ENCODE results near the gene NFE2L1.
"Not testable (repeated sequence)": the region's sequence is repeated elsewhere in the genome, so short reads cannot be mapped to it uniquely, and the experiment has no call there.

The NFE2L1 gene, protein sequence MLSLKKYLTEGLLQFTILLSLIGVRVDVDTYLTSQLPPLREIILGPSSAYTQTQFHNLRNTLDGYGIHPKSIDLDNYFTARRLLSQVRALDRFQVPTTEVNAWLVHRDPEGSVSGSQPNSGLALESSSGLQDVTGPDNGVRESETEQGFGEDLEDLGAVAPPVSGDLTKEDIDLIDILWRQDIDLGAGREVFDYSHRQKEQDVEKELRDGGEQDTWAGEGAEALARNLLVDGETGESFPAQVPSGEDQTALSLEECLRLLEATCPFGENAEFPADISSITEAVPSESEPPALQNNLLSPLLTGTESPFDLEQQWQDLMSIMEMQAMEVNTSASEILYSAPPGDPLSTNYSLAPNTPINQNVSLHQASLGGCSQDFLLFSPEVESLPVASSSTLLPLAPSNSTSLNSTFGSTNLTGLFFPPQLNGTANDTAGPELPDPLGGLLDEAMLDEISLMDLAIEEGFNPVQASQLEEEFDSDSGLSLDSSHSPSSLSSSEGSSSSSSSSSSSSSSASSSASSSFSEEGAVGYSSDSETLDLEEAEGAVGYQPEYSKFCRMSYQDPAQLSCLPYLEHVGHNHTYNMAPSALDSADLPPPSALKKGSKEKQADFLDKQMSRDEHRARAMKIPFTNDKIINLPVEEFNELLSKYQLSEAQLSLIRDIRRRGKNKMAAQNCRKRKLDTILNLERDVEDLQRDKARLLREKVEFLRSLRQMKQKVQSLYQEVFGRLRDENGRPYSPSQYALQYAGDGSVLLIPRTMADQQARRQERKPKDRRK

DNA sequence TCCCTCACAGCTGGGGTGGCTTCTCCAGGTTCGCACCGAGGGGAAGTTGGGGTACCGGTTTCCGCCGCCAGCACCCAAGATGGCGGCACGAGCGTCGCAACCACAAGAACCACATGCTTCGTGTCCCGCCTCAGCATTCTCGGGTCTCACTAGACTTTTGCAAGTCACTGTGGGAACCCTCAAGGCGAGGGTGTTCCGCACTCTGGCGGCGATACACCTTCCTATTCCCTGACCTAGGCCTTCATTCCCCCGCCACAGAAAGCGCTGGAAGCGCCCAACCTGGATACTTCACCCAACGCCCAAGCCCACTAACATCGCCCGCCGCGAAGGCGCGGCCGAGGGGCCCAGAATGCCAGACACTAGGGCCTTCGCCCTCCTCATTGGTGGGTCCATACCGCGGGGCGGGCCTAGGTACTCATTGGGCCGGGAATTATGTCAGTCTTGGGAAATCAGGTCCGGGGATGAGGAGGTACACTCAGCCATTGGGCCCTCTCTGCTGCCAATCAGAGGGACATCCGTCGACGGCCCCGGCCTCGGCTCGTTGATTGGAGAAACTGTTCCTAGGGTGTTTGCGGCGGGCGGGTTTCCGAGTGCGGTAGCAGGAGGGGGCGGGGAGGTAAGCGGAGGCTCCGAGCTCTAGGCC lies at the start of gene NFE2L1:
NFE2L1 (plus strand) TSS at position 619 of the 643 bp plus-strand sequence. CDS start 2,760 bp downstream, outside the sequence.
- Histone ChIP-seq H3K27ac (peak within 1 kb of the TSS; percentile 98), H3K36me3 (peaks cover 33% of the 10 kb centered on the region), H3K27me3 (ENCODE audit: insufficient read depth, low read depth, severe bottlenecking) (no peaks in the 10 kb centered on the region), H3K9me3 (ENCODE audit: severe bottlenecking) (no peaks in the 10 kb centered on the region), H3K4me3 (ENCODE audit: low read depth, low read length) (peak within 1 kb of the TSS; percentile 86)
- DNase-seq: peak; percentile 100
- TF ChIP-seq, protein P1, sequence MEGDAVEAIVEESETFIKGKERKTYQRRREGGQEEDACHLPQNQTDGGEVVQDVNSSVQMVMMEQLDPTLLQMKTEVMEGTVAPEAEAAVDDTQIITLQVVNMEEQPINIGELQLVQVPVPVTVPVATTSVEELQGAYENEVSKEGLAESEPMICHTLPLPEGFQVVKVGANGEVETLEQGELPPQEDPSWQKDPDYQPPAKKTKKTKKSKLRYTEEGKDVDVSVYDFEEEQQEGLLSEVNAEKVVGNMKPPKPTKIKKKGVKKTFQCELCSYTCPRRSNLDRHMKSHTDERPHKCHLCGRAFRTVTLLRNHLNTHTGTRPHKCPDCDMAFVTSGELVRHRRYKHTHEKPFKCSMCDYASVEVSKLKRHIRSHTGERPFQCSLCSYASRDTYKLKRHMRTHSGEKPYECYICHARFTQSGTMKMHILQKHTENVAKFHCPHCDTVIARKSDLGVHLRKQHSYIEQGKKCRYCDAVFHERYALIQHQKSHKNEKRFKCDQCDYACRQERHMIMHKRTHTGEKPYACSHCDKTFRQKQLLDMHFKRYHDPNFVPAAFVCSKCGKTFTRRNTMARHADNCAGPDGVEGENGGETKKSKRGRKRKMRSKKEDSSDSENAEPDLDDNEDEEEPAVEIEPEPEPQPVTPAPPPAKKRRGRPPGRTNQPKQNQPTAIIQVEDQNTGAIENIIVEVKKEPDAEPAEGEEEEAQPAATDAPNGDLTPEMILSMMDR (IDR thresholded peaks at IDR 0.05; ENCODE audit: low read depth, low read length): no peak

- Histone ChIP-seq H3K4me3 (ENCODE audit: low read depth, low read length) (no peak overlapping the region), H3K27ac (peak overlapping the region; percentile 96), H3K27me3 (ENCODE audit: insufficient read depth, low read depth, severe bottlenecking) (no peaks in the 10 kb centered on the region), H3K36me3 (no peaks in the 10 kb centered on the region), H3K9me3 (ENCODE audit: severe bottlenecking) (no peaks in the 10 kb centered on the region)
- DNase-seq: peak; percentile 73
- TF ChIP-seq, protein P1 (IDR thresholded peaks at IDR 0.05; ENCODE audit: low read depth, low read length): no peak; the same call in 1 of the 2 replicates
These were observed 48.6 kb upstream of the NFE2L1 start for GRCh38 chr17:47999582-47999981.

DNA sequence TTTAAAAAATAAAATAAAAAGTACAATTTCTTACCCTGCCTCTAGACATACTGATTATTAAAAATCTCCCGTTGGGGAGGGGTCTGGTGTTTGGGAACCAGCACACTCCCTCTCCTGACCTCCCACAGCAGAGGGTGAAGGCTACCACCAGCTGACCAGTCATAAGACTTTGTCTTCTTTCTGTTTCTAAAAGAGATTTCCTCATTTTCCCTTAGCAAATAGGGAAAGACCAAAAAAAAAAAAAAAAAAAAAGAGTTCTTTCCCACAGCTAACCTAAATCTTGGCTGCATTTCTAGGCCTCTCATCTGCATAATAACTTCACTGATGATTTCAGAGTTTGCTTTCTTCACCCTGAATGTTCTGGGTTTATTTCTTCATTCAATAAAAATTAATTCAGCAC lies 47.0 kb upstream of the NFE2L1 start:
- Histone ChIP-seq H3K36me3 (no peaks in the 10 kb centered on the region), H3K4me3 (ENCODE audit: low read depth, low read length) (no peak overlapping the region), H3K27ac (peak overlapping the region; percentile 97), H3K9me3 (ENCODE audit: severe bottlenecking) (no peaks in the 10 kb centered on the region), H3K27me3 (ENCODE audit: insufficient read depth, low read depth, severe bottlenecking) (no peaks in the 10 kb centered on the region)
- TF ChIP-seq, protein P1 (IDR thresholded peaks at IDR 0.05; ENCODE audit: low read depth, low read length): no peak
- no peak for DNase-seq

- H3K27ac ChIP-seq: peak overlapping the region; percentile 97
- H3K9me3 ChIP-seq (ENCODE audit: severe bottlenecking); H3K4me3 ChIP-seq (ENCODE audit: low read depth, low read length); DNase-seq; H3K27me3 ChIP-seq (ENCODE audit: insufficient read depth, low read depth, severe bottlenecking); H3K36me3 ChIP-seq: not testable (repeated sequence)
These were observed 46.5 kb upstream of the NFE2L1 start for GRCh38 chr17:48001657-48002056.

GRCh38 chr17:48002266-48002915 lies 45.8 kb upstream of the NFE2L1 start:
- DNase-seq: no peak
- Histone ChIP-seq H3K27me3 (ENCODE audit: insufficient read depth, low read depth, severe bottlenecking) (no peaks in the 10 kb centered on the region), H3K9me3 (ENCODE audit: severe bottlenecking) (no peaks in the 10 kb centered on the region), H3K4me3 (ENCODE audit: low read depth, low read length) (peak overlapping the region; percentile 38), H3K27ac (peak overlapping the region; percentile 97), H3K36me3 (no peaks in the 10 kb centered on the region)
- TF ChIP-seq, protein P1 (IDR thresholded peaks at IDR 0.05; ENCODE audit: low read depth, low read length): no peak

Data from WERI-Rb-1 (cell line).